Thyroid gland (tissue), 4 donors: ENCODE results near the gene PIMREG. TPM values are rescaled to one million over a fixed set of nuclear protein-coding genes. Genes with fewer than 3 reads are reported as not detected.

ENCODE experiments used
- DNase-seq, 2 donors: peaks; one replicate each; pipeline ENCODE4 v3.0.0-alpha.2; 2019
- H3K27ac ChIP-seq, 3 donors: fragments of 200-600 bp; sonication (generic); 1 replicate in 2 of 3; 2 replicates in 1 of 3; pipeline ENCODE4 v1.5.1; 2016 to 2019; ENCODE audit warnings: mild to moderate bottlenecking in 1 of 3, moderate library complexity in 1 of 3
- H3K27me3 ChIP-seq: fragments of 200-600 bp; sonication (generic); one replicate; pipeline ENCODE4 v1.5.1; 2019
- H3K36me3 ChIP-seq, 2 donors: fragments of 200-600 bp; sonication (generic); one replicate each; pipeline ENCODE4 v1.5.1; 2016 to 2019
- H3K4me1 ChIP-seq, 2 donors: fragments of 200-600 bp; sonication (generic); one replicate each; pipeline ENCODE4 v1.5.1; 2017 to 2019
- H3K4me3 ChIP-seq, 3 donors: fragments of 200-600 bp; sonication (generic); replicated peaks in 1 of 3; 1 replicate in 2 of 3; 2 replicates in 1 of 3; pipeline ENCODE4 v1.5.1; 2016; ENCODE audit warnings: mild to moderate bottlenecking in 1 of 3
- H3K9me3 ChIP-seq: fragments of 200-600 bp; sonication (generic); one replicate; pipeline ENCODE4 v1.5.1; 2017
- CTCF ChIP-seq, 6 experiments: fragments of 200-600 bp in 3 of 6; fragments of 450-650 bp in 3 of 6; sonication (generic) in 3 of 6; IDR thresholded peaks; one replicate each; pipeline ENCODE4 v1.5.1; 2016 to 2019; ENCODE audit warnings: antibody characterized with exemption in 6 of 6, mild to moderate bottlenecking in 2 of 6, inconsistent platforms in 1 of 6, moderate library complexity in 1 of 6
- POLR2A ChIP-seq, 2 donors: fragments of 450-650 bp; IDR thresholded peaks; one replicate each; pipeline ENCODE4 v1.6.1; 2017; ENCODE audit warnings: antibody characterized with exemption in 2 of 2, mild to moderate bottlenecking in 2 of 2, moderate library complexity in 1 of 2
- WGBS, 2 donors: methylation state at CpG; one replicate each; pipeline ENCODE4 v1.1.5; 2017; 5-methylcytosine and 5-hydroxymethylcytosine counted together
- intact Hi-C: fragments of 100-400 bp; cut with DNase I; formaldehyde crosslinking; loops from one replicate; pipeline ENCODE4 v1.15.1; 2023
- total RNA-seq, 4 donors: library from RNA; depleted of rRNA; stranded (reverse); fragments of >200 nt; gene quantifications; one replicate each; pipeline ENCODE4 v1.2.3, GENCODE V29; 2016

PIMREG gene
- total RNA-seq, 4 donors from 2014 or later = not detected

GRCh38 chr17:6463616-6464445 is 19.6 kb downstream of the PIMREG start:
- WGBS, 2 donors = 94 to 95% methylated on average over 15 to 18 of the region's 24 CpGs
- no peaks in the 10 kb centered on the region for H3K27me3 ChIP-seq
- H3K4me3 ChIP-seq = no peak overlapping the region
- intact Hi-C loops = no loop called here
- no peak for DNase-seq
- H3K27ac ChIP-seq = no peak overlapping the region
- H3K9me3 ChIP-seq = no peaks in the 10 kb centered on the region
- H3K36me3 ChIP-seq = no peaks in the 10 kb centered on the region
- no peaks in the 10 kb centered on the region for H3K4me1 ChIP-seq
- no peak for TF ChIP-seq POLR2A (IDR thresholded peaks at IDR 0.05)
- TF ChIP-seq CTCF (IDR thresholded peaks at IDR 0.05) = no peak

GRCh38 chr17:6464446-6465041 is 20.3 kb downstream of the PIMREG start:
- H3K4me3 ChIP-seq = no peak overlapping the region
- no peak overlapping the region for H3K27ac ChIP-seq
- WGBS, 2 donors = 87 to 89% methylated on average over 8 to 12 of the region's 14 CpGs
- H3K4me1 ChIP-seq = no peaks in the 10 kb centered on the region
- DNase-seq = no peak
- TF ChIP-seq CTCF (IDR thresholded peaks at IDR 0.05) (no peak), POLR2A (IDR thresholded peaks at IDR 0.05) (no peak)
- H3K27me3 ChIP-seq = no peaks in the 10 kb centered on the region
- no peaks in the 10 kb centered on the region for H3K9me3 ChIP-seq
- H3K36me3 ChIP-seq = no peaks in the 10 kb centered on the region
- intact Hi-C loops = no loop called here

- no peak overlapping the region for H3K4me3 ChIP-seq
- intact Hi-C loops = no loop called here
- H3K36me3 ChIP-seq = no peaks in the 10 kb centered on the region
- 79 to 87% methylated on average over 19 of the region's 19 CpGs for WGBS, 2 donors
- no peaks in the 10 kb centered on the region for H3K4me1 ChIP-seq
- no peaks in the 10 kb centered on the region for H3K9me3 ChIP-seq
- no peak overlapping the region for H3K27ac ChIP-seq
- no peak for DNase-seq
- TF ChIP-seq POLR2A (IDR thresholded peaks at IDR 0.05) (no peak), CTCF (IDR thresholded peaks at IDR 0.05) (no peak)
- no peaks in the 10 kb centered on the region for H3K27me3 ChIP-seq
These were observed 21.1 kb downstream of the PIMREG start for GRCh38 chr17:6465206-6466003.

DNA sequence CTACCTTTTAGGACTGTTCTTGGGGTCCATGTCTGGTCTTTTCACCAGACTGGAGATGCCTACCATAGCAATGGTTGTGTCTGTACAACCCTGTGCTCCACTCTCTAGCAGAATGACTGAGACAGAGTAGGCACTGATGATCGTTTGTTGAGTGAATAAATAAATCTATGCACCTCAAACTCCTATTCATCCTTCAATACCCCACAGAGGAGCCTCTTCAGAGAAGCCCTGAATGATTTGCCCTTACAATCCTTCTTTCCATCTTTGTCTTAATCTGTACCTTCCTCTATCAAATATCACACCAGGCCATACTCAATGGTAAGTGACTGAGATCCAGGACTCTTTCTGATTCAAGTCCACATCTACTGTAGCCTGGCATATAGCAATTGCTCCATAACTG is 23.3 kb downstream of the PIMREG start:
- DNase-seq = no peak
- Histone ChIP-seq H3K36me3 (no peaks in the 10 kb centered on the region), H3K4me1 (no peaks in the 10 kb centered on the region), H3K4me3 (no peak overlapping the region), H3K9me3 (no peaks in the 10 kb centered on the region), H3K27ac (no peak overlapping the region), H3K27me3 (no peaks in the 10 kb centered on the region)
- 91 to 96% methylated on average over 1 of the region's 1 CpG for WGBS, 2 donors
- intact Hi-C loops = no loop called here
- no peak for TF ChIP-seq POLR2A (IDR thresholded peaks at IDR 0.05)
- no peak for TF ChIP-seq CTCF (IDR thresholded peaks at IDR 0.05)
